Endothelial cell of hepatic sinusoid (primary cell): ENCODE measurements around the gene NR3C2.
"Not testable (repeated sequence)": the region's sequence is repeated elsewhere in the genome, so short reads cannot be mapped to it uniquely, and the experiment has no call there.

ENCODE experiments used
- in situ Hi-C: cut with HindIII; loops from 2 replicates; pipeline ENCODE4 v1.10.0; 2017; ENCODE audit warnings: low sequenced_read_pairs

The NR3C2 gene

DNA sequence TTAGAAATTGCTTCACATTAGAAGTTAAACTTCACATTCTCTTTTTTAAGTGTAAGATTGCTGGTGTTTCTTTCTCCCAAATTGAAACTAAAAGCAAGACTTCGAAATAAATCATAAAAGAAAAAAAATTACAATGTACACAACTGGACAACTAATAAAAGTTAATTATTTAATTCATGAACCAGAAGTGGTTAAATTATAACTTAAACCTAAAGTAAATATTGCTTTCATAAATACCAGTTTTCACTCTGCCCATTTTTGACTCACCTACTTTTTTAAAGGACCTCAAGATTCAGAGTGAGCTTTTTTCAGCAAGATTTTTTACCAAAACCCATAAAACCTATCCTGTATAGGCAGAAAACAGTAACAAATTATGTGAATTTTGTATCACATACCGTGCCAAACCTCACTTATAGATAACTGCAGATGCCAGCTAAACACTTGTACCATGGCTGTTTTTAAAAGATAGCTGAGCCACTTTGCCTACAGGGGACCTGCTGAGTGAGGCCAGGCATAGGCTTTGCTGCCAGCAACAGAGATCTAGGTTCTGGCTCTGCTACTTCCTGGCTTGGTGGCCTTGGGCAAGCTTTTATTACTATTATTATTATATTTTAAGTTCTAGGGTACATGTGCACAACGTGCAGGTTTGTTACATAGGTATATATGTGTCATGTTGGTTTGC, 259.8 kb downstream of the NR3C2 start:
- in situ Hi-C loops = no loop called here

DNA sequence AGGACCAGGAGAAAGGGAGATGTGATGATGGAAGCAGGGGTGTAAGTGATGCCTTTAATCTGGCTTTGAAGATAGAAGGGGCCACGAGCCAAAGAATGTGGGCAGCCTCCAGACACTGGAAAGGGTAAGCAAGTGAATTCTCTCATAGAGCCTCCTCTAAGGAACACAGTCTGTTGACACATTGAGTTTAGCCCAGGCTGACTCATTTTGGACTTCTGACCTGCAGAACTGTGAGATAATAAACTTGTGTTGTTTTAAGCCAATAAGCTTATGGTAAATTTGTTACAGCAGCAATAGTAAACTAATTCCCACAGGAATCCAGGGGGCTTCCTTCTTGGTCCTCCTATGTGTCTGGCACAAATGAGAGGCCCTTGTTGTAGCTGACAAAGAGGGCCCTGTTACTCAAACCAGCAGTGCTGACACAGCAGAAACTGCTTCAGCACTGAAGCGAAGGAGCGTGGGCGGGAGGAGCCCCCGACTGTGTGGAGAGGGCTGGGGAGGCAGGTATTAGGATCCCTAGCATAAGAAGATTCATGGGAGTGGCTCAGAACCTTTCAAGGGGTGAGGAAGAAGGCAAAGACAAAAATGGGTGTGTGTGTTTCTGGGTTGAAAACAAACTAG, 268.7 kb downstream of the NR3C2 start:
- in situ Hi-C loops = loop anchor here (5.0 kb wide), 1 partner anchor 66 kb away; no protein-coding TSS in a partner anchor

DNA sequence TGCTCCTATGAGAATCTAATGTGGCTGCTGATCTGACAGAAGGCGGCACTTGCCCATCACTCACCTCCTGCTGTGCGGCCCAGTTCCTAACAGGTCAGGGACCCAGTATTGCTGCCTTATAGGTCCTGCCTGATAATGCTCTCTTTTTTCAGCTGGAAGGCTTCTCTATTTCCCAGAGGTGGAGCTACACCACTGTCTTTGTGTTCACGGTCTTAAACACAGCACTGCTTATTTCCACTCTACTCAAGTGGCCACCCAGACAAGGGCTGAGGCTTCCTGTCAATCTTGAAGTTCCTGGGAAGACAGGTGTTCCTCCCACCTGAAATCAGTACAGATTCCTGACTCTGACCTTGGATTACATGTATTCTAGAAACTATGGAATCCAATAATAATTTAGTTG, 270.6 kb downstream of the NR3C2 start:
- in situ Hi-C loops = loop anchor here (5.0 kb wide), 1 partner anchor 64 kb away; no protein-coding TSS in a partner anchor

DNA sequence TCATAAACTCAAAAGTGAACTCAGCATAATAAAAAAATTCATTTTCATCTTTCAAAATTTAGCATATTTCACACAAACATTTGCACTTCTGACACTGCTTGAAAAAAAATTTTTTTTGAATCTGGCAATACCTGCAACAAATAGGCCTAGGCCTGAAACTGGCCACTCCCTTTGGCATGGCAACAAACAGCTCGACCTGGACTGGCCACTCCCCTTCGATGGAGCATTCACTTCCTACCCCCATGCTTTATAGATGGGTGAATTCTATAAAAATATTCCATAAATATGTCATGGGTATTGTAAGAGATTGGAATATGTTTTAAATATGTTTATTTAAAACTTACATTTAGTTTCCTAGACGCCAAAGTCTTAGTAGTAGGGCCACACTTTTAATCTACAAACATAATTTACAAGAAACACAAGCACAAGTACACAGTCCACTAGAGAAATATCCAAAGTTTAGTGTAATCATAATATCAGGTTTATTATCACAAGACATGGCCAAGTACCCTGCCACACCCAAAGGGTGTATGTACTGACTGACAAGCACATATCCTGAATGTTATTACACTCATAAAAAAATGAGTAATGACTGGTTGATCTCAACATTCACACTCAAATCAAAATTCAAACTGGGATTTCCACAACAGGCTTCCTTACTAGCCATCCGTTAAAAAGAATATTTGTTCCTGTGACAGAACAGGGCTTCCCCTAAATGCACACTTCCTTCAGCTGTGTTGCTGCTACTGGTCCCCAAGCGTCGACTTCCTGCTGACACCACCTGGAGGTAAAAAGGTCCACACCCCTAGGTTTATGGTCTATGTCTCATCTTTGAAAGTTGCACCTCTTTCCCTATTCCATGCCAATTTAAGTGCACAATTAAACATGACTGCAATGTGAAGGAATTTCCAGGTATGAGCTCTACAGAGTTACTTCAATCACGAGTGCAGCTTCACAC, 271.5 kb downstream of the NR3C2 start:
- in situ Hi-C loops = loop anchor here (5.0 kb wide), 1 partner anchor 63 kb away; no protein-coding TSS in a partner anchor

DNA sequence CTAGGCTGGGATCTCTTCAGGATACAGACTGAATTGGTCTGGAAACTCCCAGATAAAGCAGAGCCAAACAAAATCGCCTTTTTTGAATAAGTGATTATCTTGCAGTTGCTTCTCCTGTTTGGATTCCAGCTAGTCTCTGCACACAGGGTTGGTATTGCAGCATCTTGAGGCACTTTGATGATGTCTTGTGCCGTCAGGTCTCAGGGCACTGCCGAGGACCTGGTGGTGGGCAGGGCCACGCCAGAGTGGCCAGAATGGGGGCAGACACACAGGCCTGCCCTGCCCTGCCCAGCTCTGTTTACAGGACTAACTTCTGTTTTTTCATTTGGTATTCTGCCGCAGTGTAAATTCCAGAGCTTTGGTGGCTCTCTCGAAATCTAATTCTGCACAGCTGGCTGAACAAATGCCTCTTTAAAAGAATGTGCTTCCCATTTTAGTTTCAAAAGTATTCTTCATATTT, 276.1 kb downstream of the NR3C2 start:
- in situ Hi-C loops = no loop called here

DNA sequence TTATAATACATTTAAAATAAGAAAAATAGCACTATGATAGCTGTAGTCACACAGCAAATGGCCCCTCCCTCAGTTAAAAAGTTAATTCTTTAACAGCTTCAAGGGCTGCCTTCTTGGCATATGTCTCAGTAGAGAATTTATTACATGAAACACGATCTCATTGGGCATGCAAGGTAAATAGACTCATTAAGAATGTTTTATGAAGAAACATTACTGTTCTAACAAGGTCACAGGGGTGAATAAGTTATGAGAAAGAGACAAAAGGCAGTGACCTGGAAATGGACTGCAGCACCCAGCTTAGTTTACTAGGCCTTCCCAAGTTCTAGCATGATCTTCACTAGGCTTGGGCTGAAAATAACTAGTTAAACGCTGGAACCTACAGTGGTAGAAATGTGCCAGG, 277.7 kb downstream of the NR3C2 start:
- in situ Hi-C loops = no loop called here

DNA sequence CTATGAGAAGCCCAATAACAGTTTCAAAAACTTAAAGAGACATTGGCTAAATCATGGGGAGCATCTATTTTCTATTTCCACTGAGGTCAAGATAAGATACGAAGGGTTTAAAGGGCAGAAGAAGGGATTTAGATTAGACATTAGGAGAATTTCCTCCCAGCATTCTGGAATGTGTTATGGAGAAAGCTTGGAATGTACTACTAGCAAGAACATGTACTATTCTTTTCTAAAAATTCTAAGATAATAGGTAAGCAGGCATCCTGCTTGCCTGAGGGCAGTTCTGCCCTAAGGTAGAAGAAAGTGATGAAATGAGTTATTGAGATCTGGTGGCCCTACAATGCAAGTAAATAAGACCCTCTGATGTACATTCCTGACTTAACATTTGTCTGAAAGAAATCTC, 279.2 kb downstream of the NR3C2 start:
- in situ Hi-C loops = no loop called here

DNA sequence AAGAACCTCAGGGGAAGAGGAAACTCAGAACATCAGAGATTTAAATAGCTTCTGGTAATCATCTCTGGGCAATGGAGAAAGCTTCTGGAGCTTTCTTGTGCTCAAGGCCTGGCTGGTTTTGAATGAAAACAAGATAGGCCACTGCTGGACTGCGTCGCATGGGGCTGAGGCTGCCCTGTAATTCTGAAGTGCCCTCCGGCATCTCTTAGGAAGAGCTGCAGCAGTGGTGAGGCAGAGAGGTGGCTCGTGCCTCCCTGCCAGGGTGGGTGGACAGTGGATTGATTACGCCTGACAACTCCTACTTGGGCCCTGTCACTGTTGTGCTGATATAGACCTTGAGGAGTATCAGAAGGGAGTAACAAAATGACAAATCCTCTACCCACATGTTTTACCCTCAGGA, 279.7 kb downstream of the NR3C2 start:
- in situ Hi-C loops = no loop called here

DNA sequence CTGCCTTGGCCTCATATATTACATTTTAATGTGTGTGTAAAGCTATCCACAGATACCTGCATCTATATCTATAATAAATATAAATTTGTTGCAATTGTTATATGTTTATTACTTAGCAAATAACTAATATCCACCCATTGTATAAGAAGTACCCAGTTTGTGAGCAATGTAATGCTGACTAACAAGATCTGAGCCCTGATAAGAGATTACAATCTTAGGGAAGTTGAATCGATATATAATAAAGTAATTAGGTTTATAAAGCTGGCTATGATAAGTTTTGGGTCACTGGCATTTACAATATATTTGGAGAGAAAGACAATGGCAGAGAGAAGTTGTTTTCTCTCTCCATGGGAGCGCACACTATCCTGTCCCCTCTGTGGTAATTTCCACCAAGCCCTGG, 280.6 kb downstream of the NR3C2 start:
- in situ Hi-C loops = no loop called here

DNA sequence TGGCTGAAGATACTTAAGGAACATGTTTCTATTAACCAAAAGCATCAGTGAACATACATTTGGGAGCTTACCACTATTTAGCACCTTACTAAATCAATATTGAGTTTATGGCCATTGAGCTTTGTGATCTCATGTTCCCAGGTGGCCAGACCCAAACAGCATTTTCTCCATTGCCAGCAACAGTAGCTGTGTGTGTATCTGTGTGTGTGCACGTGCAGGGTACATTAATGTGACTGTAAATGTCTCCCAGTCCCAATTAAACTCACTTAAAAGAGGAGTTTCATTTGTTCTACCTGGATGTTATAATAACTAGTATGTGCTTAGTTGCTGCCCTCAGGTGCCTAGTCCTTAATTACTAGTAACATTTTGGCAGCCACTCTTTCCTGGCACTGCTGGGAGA, 282.4 kb downstream of the NR3C2 start:
- in situ Hi-C loops = no loop called here

DNA sequence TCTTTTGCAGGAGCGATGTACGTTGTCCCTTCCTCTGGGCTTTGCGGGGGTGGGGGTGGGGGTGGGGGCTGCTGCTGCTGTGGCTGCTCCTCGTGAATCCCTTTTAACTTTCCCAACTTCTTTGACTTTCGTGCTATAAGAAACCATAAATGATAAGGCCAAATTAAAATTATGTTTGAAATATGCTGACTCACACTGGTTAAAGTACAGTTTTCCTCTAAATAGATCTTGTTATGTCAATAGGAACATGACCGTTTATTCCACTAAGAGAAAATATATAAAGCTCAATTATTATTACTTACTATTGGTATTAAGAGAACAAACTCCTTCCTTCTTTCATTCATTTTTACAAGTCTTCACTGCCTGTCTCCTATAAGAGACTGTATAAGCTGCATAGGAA, 287.4 kb downstream of the NR3C2 start:
- in situ Hi-C loops = no loop called here

DNA sequence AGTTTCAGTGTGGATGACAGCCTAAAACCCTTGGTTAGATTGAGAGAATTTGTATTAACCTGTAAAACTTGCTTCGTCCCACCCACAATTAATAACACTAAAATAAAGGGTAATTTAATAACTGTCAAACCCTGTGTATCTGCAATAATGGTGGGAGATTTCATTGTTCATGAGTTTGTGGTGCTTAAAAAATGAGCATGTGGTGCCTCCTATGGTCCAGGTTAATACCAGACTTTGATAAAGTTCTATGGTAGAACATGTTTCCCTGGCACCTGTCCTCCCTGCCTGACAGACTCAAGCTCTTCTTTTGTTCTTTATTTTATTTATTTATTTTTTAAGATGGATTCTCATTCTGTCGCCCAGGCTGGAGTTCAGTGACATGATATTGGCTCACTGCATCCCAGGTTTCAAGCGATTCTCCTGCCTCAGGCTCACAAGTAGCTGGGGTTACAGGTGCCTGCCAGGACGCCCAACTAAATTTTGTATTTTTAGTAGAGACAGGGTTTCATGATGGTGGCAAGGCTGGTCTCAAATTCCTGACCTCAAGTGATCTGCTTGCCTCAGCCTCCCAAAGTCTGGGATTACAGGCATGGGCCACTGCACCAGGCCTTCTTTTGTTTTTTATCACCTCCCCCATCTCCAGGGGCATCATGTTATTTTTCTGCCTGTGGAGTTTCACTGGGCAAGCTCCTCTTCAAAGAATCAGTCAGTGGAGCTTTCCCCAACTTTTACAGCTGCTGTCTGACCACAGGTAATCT, 289.2 kb downstream of the NR3C2 start:
- in situ Hi-C loops = no loop called here

DNA sequence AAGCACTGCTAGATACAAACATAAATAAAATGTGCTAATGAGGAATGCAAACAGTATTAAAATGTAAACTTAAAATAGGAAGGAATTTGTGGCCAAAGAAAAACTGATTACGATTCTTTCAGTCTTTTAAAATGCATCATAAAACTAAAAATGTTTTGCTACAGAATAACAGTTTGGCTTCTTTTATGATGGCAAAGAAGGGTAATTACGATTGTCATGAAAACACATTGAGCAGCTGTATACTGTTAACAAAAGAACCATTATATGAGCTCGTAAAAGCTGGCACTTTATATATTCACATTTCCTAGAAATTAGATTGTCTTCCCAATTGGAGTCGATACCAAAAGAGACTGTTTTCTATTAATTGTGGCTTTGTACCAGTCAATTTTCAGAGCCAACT, 290.4 kb downstream of the NR3C2 start:
- in situ Hi-C loops = no loop called here

DNA sequence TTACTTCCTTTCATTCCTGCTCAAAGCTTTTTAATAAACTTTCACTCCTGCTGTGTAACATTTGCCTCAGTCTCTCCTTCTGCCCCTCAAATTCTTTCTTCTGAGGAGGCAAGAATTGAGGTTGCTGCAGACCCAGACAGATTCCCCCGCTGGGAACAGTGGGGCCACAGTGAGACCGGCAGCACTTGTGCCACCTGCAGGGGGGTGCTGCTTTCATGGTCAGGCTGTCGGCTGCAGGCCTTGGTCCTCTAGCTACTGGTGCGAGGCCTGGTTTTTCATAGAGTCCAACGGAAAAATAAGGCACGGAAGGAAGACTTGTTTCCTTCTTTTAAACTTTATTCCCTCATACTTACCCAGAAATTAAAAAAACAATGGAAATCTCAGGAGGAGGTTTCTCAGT, 296.7 kb downstream of the NR3C2 start:
- in situ Hi-C loops = no loop called here

DNA sequence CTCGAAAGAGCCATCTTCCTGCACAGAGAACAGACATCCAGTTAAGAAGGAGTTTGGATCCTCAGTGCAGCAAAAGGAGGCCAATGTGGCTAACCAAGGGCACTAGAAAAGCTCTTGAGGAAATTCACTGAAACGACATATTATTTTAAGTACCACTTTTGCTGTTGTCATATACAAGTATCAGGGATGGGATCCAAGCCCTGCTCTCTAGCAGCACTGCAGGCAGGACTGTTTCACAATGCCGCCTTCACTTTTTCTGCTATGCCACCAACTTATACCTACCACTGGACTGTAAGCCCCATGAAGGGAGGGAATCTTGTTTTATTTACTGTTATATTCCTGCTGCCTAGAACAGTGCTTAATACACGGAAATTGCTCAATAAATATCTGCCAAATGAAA, 299.0 kb downstream of the NR3C2 start:
- in situ Hi-C loops = no loop called here

DNA sequence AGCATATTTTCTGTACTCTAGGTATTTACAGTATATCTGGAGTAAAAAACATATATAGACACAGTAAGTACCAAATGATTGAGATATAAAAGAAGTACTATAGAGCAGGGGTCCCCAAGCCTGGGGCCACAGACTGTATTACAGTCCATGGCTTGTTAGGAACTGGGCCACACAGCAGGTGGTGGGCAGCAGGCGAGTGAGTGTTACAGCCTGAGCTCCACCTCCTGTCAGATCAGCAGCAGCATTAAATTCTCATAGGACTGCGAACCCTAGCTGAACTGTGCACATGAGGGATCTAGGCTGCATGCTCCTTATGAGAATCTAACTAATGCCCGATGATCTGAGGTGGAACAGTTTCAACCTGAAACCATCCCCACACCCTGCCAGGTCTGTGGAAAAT, 300.7 kb downstream of the NR3C2 start:
- in situ Hi-C loops = no loop called here

DNA sequence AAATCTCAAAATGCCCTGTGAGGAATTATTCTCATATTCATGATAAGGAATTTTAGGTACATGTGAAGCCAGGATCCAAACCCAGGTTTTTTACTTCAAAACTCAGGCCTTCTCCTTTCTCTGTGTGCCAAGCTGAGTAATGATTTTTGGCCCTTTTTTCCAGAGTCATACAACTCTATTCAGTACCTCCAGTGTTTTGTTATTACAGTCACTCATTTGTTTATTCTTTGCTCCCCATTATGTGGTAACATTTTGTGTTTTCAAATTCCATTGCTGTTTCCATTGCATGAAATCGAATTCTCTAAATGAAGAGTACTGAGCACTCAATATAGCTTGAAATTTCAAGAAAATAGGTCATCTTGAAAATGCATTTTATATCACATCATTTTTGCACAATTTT, 315.4 kb downstream of the NR3C2 start:
- in situ Hi-C loops = no loop called here

DNA sequence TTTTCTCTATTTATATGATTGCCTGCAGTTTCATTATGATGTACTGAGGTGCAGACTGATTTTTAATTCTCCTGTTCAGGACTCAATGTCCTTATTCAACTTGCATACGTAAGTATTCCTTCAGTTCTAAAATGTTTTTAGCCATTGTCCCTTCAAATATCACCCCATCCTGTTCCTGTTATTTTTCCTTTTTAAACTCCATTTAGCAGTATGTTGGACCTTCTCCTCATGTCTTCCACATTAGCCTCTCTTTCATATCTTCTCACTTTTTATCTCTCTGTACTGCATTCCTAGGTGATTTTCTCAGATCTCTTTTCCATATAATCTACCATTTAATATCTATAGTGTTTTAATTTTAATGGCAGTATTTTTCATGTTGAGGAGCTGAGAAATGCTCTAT, 317.7 kb downstream of the NR3C2 start:
- in situ Hi-C loops = no loop called here

DNA sequence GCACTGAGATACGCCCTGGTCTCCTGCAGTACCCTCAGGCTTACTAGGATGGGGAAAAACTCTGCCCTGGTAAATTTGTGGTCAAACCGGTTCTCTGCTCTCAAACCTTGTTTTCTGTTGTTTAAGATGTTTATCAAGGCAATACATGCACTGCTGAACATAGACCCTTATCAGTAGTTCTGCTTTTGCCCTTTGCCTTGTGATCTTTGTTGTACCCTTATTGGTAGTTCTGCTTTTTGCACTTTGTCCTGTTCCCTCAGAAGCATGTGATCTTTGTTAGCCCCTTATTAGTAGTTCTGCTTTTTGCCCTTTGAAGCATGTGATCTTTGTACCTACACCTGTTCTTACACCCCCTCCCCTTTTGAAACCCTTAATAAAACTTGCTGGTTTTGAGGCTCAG, 319.1 kb downstream of the NR3C2 start:
- in situ Hi-C loops = not testable (repeated sequence)

DNA sequence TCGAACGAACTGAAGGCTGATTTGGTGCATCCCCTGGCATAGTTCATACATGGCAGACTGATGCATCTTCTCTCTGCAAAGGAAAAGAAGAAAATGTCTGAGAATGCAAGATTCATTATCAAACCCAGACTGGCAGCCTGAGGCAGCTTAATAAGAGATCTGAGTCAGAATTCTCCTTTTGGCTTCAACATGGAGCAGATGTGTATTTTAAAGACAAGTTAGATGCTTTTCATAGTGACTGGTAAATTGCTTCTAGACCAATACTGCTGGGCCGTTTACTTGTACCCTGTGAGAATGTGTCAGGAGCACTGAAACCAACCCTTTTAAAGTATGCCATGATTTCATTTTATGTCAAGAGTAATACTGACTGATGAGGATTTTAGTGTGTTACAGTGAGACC, 322.0 kb downstream of the NR3C2 start:
- in situ Hi-C loops = no loop called here

DNA sequence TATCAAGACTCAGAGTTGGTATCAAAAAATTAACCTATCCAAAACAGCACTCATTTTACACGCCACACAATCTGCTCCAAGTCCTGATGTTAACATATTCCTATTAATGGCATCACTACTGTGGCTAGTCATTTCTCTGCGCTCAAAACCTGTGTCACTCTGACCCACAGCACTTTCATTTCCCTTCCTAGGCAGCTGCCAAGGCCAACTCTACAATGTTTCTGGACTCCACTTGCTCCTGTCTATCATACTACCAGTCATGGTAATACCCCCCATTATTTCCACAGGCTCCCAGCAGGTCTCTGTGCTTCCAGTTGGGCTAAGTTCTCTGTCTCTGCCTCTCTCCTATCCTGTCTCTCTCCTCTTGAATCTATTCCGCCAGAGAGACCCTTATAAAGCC, 323.6 kb downstream of the NR3C2 start:
- in situ Hi-C loops = no loop called here
